Mononuclear cell (primary cell): ENCODE data around the gene CAPN9. TPM values are rescaled to one million over a fixed set of nuclear protein-coding genes. Genes with fewer than 3 reads are reported as not detected.
"Not testable (repeated sequence)": the region's sequence is repeated elsewhere in the genome, so short reads cannot be mapped to it uniquely, and the experiment has no call there.

Experiments
- H3K27me3 ChIP-seq: 2 replicates; pipeline ENCODE4 v1.6.0; 2011; ENCODE audit warnings: low read length, control low read depth; ENCODE audit not compliant: insufficient read depth
- H3K4me1 ChIP-seq: 2 replicates; pipeline ENCODE4 v1.5.1; 2011; ENCODE audit warnings: mild to moderate bottlenecking, low read length, control low read depth; ENCODE audit not compliant: insufficient read depth
- H3K4me3 ChIP-seq: 2 replicates; pipeline ENCODE4 v1.5.1; 2011; ENCODE audit warnings: mild to moderate bottlenecking, low read length, moderate library complexity
- H3K9me3 ChIP-seq: 2 replicates; pipeline ENCODE4 v1.5.1; 2011; ENCODE audit warnings: low read depth, mild to moderate bottlenecking, control low read depth, low read length
- total RNA-seq: library from RNA; depleted of rRNA; stranded (reverse); fragments of >200 nt; gene quantifications from one replicate; pipeline ENCODE4 v1.2.3, GENCODE V29; 2012

Gene CAPN9
- total RNA-seq, 1 donor = not detected

DNA sequence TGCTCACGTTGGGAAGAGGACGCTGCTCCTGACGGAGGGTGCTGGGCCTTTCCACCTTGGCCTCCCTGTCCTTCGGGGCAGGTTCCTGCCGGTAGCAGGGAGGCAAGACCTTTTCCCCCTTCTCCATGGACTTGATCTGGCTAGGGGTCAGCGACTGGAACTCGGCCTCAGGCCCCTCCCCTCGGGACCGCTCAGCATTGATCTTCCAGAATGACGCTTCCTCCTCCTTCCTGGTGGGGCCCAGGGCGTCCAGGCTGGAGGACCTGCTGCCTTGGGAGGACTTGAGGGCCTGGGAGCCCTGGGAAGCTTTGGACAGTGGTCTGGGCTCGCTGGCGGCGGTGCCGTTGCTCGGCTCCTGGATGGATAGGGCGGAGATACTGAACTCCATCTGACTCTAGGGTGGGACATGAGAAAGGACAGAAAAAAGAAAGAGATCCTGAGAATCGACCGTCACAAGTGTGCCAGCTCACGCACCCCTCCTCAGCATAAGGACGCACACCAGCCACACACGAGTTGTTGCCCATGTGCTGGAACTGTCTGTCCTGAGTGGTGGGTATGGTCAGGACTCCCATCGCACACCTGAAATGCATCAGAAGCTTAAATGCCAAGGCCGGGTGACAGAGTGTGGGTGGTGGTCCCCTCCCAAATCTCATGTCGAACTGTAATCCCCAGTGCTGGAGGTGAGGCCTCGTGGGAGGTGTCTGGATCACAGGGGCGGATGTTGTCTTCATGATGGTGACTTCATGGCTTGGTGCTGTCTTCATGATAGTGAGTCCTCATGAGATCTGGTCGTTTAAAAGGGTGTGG, 96.5 kb downstream of the CAPN9 start:
- Histone ChIP-seq H3K4me3 (no peak overlapping the region), H3K27me3 (no peaks in the 10 kb centered on the region), H3K9me3 (no peaks in the 10 kb centered on the region), H3K4me1 (no peaks in the 10 kb centered on the region)

DNA sequence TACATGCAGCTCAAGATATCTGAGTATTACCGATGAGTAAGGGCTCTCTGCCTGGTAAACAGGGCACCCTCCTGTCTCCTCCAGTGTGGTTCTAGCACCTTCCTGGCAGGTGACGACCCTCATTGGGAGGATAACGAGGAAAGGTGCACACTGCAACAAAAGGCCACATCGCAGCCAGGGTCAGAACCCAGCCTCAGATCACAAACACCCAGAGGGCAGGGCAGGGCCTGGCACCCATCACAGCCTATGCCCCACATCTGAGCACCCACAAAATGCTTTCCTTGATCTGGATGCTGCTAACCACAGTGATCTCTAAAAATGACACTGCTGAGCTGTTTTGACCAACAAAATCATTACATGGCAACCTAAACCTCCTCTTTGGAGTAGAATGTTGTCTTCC, 97.4 kb downstream of the CAPN9 start:
- Histone ChIP-seq H3K27me3 (no peaks in the 10 kb centered on the region), H3K4me1 (no peaks in the 10 kb centered on the region), H3K9me3 (no peaks in the 10 kb centered on the region), H3K4me3 (no peak overlapping the region)

DNA sequence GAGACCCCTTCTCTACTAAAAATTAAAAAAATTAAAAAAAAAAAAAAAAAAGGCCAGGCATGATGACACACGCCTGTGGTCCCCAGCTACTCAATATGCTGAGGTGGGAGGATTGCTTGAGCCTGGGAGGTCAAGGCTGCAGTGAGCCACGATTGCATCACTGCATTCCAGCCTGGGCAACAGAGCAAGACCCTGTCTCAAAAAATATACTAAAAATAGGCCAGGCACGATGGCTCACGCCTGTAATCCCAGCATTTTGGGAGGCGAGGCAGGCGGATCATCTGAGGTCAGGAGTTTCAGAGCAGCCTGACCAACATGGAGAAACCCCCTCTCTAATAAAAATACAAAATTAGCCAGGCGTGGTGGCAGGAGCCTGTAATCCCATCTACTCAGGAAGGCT, 98.0 kb downstream of the CAPN9 start:
- H3K4me3 ChIP-seq, H3K4me1 ChIP-seq, H3K9me3 ChIP-seq, H3K27me3 ChIP-seq: not testable (repeated sequence)

DNA sequence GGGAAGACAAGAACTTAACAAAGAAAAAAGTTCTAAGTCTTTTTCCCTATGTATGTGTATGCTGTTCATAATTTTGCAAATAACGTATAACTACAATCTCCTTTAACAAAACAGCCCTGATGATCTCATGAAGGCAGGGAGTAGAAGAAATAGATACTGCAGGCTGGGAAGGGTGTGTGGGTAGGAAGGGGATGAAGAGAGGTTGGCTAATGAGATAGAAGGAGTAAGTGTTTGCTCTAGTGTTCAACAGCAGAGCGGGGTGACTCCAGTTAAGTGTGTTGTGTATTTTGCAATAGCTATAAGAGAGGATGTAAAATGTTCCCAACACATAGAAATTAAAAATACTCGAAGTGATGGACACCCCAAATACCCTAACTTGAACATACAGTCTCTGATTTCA, 101.0 kb downstream of the CAPN9 start:
- Histone ChIP-seq H3K4me3 (no peak overlapping the region), H3K4me1 (no peaks in the 10 kb centered on the region), H3K27me3 (no peaks in the 10 kb centered on the region), H3K9me3 (no peaks in the 10 kb centered on the region)

DNA sequence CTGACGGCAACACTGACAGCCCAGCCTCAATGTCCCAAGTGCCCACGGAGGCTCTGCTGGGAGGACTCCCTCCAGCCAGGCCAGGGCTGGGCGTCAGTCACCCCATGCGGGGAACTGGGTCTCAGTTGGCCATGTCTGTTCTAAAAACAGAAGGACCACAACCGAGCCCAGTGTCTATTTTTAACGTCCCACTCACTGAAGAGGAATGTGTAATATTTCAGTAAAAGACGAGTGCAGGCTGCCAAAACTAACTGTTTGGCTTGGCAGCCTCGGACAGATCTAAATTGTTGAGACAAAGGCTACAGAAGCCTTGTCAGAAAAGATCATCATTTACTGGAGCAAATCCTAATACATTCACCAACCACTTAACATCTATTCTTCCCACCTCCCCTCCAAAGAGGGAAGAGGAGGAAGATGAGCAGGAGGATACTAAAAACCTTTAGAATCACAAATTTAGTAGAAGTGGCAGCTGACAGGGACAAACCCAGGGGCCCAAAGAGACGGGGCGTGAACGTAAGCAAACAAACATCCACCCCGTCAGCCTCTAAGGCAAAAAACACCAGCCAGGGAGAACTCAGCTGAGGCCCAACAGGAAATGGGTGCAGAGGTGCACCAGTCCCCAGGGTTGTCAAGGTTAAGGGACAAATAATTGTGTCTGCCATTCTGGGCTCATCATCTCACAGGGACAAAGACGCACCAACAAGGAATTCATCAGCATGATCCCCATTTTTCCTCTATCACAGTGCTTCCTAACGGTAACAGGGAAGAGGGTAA, 102.5 kb downstream of the CAPN9 start:
- Histone ChIP-seq H3K27me3 (no peaks in the 10 kb centered on the region), H3K4me3 (no peak overlapping the region), H3K9me3 (no peaks in the 10 kb centered on the region), H3K4me1 (no peaks in the 10 kb centered on the region)

DNA sequence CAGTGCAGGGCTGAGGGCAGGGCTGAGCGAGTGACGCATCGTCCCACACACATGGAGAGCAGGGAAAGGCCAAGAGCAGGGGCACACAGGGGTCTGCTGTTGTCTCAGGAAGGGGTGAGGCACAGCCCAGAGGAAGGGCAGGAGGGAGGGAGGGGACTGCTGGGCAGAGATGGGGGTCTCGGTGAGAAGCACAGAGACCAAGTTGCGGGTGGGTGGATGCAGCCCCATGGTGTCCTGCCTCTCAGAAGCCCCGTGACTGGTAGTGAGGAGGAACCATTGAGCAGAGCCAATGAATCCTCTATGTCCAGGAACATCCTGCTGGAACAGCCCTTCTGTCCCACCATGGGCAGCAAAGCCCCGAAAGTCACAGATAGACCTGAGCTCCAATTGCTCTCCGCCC, 103.4 kb downstream of the CAPN9 start:
- Histone ChIP-seq H3K27me3 (no peaks in the 10 kb centered on the region), H3K4me3 (no peak overlapping the region), H3K4me1 (no peaks in the 10 kb centered on the region), H3K9me3 (no peaks in the 10 kb centered on the region)

DNA sequence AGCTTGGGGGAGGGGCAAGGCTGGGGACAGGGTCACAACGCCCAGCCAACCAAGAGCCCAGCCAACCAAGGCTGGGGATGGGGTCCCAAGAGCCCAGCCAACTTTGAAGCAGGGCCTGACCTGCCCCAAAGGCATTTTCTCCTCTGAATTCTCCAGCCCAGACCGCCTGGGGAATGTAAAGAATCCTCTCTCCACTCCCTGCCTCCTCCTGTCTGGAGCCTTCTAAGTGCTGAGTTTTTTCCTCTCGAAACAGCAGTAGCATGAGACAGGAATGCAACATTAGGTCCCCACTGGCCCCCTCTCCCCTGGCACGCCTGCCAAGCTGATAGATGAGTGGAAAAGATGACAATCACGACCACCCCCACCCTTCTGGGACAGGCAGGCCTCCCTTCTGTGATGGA, 104.1 kb downstream of the CAPN9 start:
- no peak overlapping the region for H3K4me3 ChIP-seq
- no peaks in the 10 kb centered on the region for H3K9me3 ChIP-seq
- no peaks in the 10 kb centered on the region for H3K4me1 ChIP-seq
- H3K27me3 ChIP-seq = no peaks in the 10 kb centered on the region

Other genes with a start within 250 kb of the CAPN9 start
- 18.9 TPM for gene COG2, start 104.9 kb upstream of the CAPN9 start, total RNA-seq
- not detected for gene AGT, start 33.3 kb upstream of the CAPN9 start, total RNA-seq
- 9.7 TPM for gene C1orf198, start 121.1 kb downstream of the CAPN9 start, total RNA-seq
- 24.6 TPM for gene TTC13, start 231.5 kb downstream of the CAPN9 start, total RNA-seq
- gene ARV1, start 231.7 kb downstream of the CAPN9 start, total RNA-seq = 2.3 TPM